B cell (primary cell): Measurements from ENCODE around the gene ADPRM. TPM values are rescaled to one million over a fixed set of nuclear protein-coding genes. Genes with fewer than 3 reads are reported as not detected.

Source experiments
- ATAC-seq: fragments of 200-7000 bp; cut with Tn5 transposase; one replicate; pipeline ENCODE4 v1.10.0; 2021; ENCODE audit warnings: low read depth, mild to moderate bottlenecking, moderate number of reproducible peaks, moderate library complexity
- CTCF ChIA-PET: fragments of 350-600 bp; sonication (Branson Sonifier 250); formaldehyde crosslinking; loops from one replicate; lab custom pipeline; 2021; ENCODE audit warnings: antibody characterized with exemption, inconsistent platforms; lab: Charles Lee
- POLR2A ChIA-PET: fragments of 350-600 bp; sonication (Branson Sonifier 250); formaldehyde crosslinking; loops from one replicate; lab custom pipeline; 2021; ENCODE audit warnings: antibody characterized with exemption; lab: Charles Lee
- DNase-seq: peaks from one replicate; pipeline ENCODE4 v3.0.0; 2013
- H2AFZ ChIP-seq: 2 replicates; pipeline ENCODE4 v1.6.1; 2012; ENCODE audit warnings: mild to moderate bottlenecking, low read depth, low read length; ENCODE audit not compliant: insufficient read depth, poor library complexity, severe bottlenecking
- H3K27ac ChIP-seq, 2 donors: 1 replicate in 1 of 2; 2 replicates in 1 of 2; pipeline ENCODE4 v1.5.1; 2012 to 2013; ENCODE audit warnings: low read length in 2 of 2, mild to moderate bottlenecking in 2 of 2, moderate library complexity in 1 of 2
- H3K27me3 ChIP-seq, 4 experiments: fragments of 200-600 bp in 1 of 4; sonication (generic) in 1 of 4; replicated peaks in 1 of 4; 1 replicate in 2 of 4; 2 replicates in 2 of 4; pipeline versions ENCODE4 v1.6.1 to v1.7.0; 2013 to 2016; ENCODE audit warnings: low read length in 3 of 4, mild to moderate bottlenecking in 2 of 4, mixed read lengths in 1 of 4, moderate library complexity in 1 of 4; ENCODE audit not compliant: insufficient read depth in 4 of 4, control insufficient read depth in 3 of 4; ENCODE audit errors: control extremely low read depth in 1 of 4
- H3K36me3 ChIP-seq, 2 experiments: replicated peaks in 1 of 2; 1 replicate in 1 of 2; 2 replicates in 1 of 2; pipeline versions ENCODE4 v1.6.1 to v1.7.1; 2013; ENCODE audit warnings: low read length in 1 of 2; ENCODE audit not compliant: insufficient read depth in 2 of 2, control insufficient read depth in 1 of 2; ENCODE audit errors: control extremely low read depth in 1 of 2, extremely low read depth in 1 of 2
- H3K4me1 ChIP-seq, 2 donors: fragments of 200-600 bp in 1 of 2; sonication (generic) in 1 of 2; 1 replicate in 1 of 2; 2 replicates in 1 of 2; pipeline versions ENCODE4 v1.5.1 to v1.6.1; 2013 to 2017; ENCODE audit warnings: low read length in 2 of 2; ENCODE audit not compliant: control insufficient read depth in 2 of 2, insufficient read depth in 2 of 2
- H3K4me2 ChIP-seq: replicated peaks from 2 replicates; pipeline ENCODE3; 2012; ENCODE audit warnings: mild to moderate bottlenecking, low read depth, low read length; ENCODE audit not compliant: poor library complexity, severe bottlenecking
- H3K4me3 ChIP-seq, 5 experiments: fragments of 200-600 bp in 1 of 5; sonication (generic) in 1 of 5; 1 replicate in 3 of 5; 2 replicates in 2 of 5; pipeline versions ENCODE4 v1.5.1 to v1.7.0; 2011 to 2016; ENCODE audit warnings: low read length in 4 of 5, mild to moderate bottlenecking in 4 of 5, low read depth in 2 of 5, control low read depth in 1 of 5, moderate library complexity in 1 of 5; ENCODE audit not compliant: insufficient read depth in 1 of 5; ENCODE audit errors: control extremely low read depth in 1 of 5, extremely low read depth in 1 of 5
- H3K79me2 ChIP-seq: fragments of 200-600 bp; sonication (generic); one replicate; pipeline ENCODE4 v1.6.0; 2016; ENCODE audit warnings: low read length; ENCODE audit not compliant: control insufficient read depth, insufficient read depth
- H3K9ac ChIP-seq: fragments of 200-600 bp; sonication (generic); 2 replicates; pipeline ENCODE4 v1.6.1; 2017; ENCODE audit warnings: mild to moderate bottlenecking, low read length, moderate library complexity
- H3K9me3 ChIP-seq, 3 donors: one replicate each; pipeline versions ENCODE4 v1.6.1 to v1.7.1; 2013; ENCODE audit warnings: low read length in 2 of 3; ENCODE audit not compliant: control insufficient read depth in 2 of 3, insufficient read depth in 1 of 3; ENCODE audit errors: control extremely low read depth in 1 of 3
- H4K20me1 ChIP-seq: 2 replicates; pipeline ENCODE4 v1.6.0; 2012; ENCODE audit warnings: mild to moderate bottlenecking, low read length; ENCODE audit not compliant: insufficient read depth, control insufficient read depth, poor library complexity, severe bottlenecking
- H3K27ac Mint-ChIP-seq: one replicate; pipeline ENCODE4 v1.8.0; 2021; ENCODE audit warnings: mixed read lengths
- H3K27me3 Mint-ChIP-seq: one replicate; pipeline ENCODE4 v1.8.0; 2021; ENCODE audit warnings: mixed read lengths
- H3K4me1 Mint-ChIP-seq: one replicate; pipeline ENCODE4 v1.8.0; 2021; ENCODE audit warnings: mixed read lengths
- H3K4me3 Mint-ChIP-seq: one replicate; pipeline ENCODE4 v1.8.0; 2021; ENCODE audit warnings: mixed read lengths
- H3K9me3 Mint-ChIP-seq: one replicate; pipeline ENCODE4 v1.8.0; 2022; ENCODE audit warnings: mixed read lengths; ENCODE audit not compliant: insufficient read depth
- CTCF ChIP-seq: fragments of 200-600 bp; IDR thresholded peaks from one replicate; pipeline ENCODE4 v1.8.0; 2022; ENCODE audit warnings: antibody characterized with exemption, mild to moderate bottlenecking
- EZH2 ChIP-seq: IDR thresholded peaks from 2 replicates; pipeline ENCODE4 v1.6.1; 2012; ENCODE audit warnings: borderline replicate concordance, low read depth, mild to moderate bottlenecking, moderate library complexity, low read length; ENCODE audit not compliant: insufficient read depth, poor library complexity, severe bottlenecking
- WGBS: methylation state at CpG from one replicate; pipeline ENCODE4 v1.1.5; 2013; ENCODE audit warnings: missing lambda C conversion rate; ENCODE audit not compliant: insufficient coverage; 5-methylcytosine and 5-hydroxymethylcytosine counted together
- intact Hi-C: fragments of 100-400 bp; cut with micrococcal nuclease; formaldehyde crosslinking; loops from one replicate; pipeline ENCODE4 v1.10.0; 2022
- polyA plus RNA-seq: library from polyadenylated mRNA; depleted of rRNA; stranded (reverse); fragments of >200 nt; gene quantifications from 2 replicates; pipeline ENCODE4 v1.2.3, GENCODE V29; 2012
- total RNA-seq, 2 donors: library from RNA; stranded (reverse); fragments of 120-200 nt in 1 of 2; gene quantifications; 1 replicate in 1 of 2; 2 replicates in 1 of 2; pipeline versions ENCODE4 v1.2.3 to v1.2.4, GENCODE V29; 2013 to 2022

Gene ADPRM
- total and polyA plus RNA-seq, 2 donors (not counting 1 experiment from before 2014, with no cell fraction given): 24.3 to 29.1 TPM

- Histone ChIP-seq H3K4me1 (no peaks in the 10 kb centered on the region), H2AFZ (no peak overlapping the region), H3K36me3 (no peaks in the 10 kb centered on the region), H3K9me3 (no peaks in the 10 kb centered on the region), H3K79me2 (no peaks in the 10 kb centered on the region), H3K27ac (no peak overlapping the region), H3K4me2 (no peak overlapping the region), H3K27me3 (peaks cover 0 to 2% (median 0%) of the 10 kb centered on the region in 4 experiments), H3K9ac (no peak overlapping the region), H4K20me1 (no peaks in the 10 kb centered on the region), H3K4me3 (no peak overlapping the region)
- TF ChIP-seq CTCF: no peak
- no peak for TF ChIP-seq EZH2
- H3K27me3 Mint-ChIP-seq: peaks cover 7% of the 10 kb centered on the region
- H3K9me3 Mint-ChIP-seq: no peaks in the 10 kb centered on the region
- WGBS: 70% methylated on average over 1 of the region's 7 CpGs
- no peak overlapping the region for H3K27ac Mint-ChIP-seq
- no peaks in the 10 kb centered on the region for H3K4me1 Mint-ChIP-seq
- DNase-seq (no peak), ATAC-seq (no peak)
- intact Hi-C loops: no loop called here
- no peak overlapping the region for H3K4me3 Mint-ChIP-seq
- CTCF ChIA-PET: no interaction called here
- POLR2A ChIA-PET: no interaction called here
These were observed 47.2 kb downstream of the ADPRM start for GRCh38 chr17:10744501-10745000.

- H3K4me3 ChIP-seq: no peak overlapping the region
- no peaks in the 10 kb centered on the region for H3K36me3 ChIP-seq
- H4K20me1 ChIP-seq: no peaks in the 10 kb centered on the region
- H3K79me2 ChIP-seq: no peaks in the 10 kb centered on the region
- intact Hi-C loops: no loop called here
- no peaks in the 10 kb centered on the region for H3K9me3 ChIP-seq
- CTCF ChIA-PET: no interaction called here
- DNase-seq (no peak), ATAC-seq (no peak)
- Mint-ChIP-seq H3K4me3 (no peak overlapping the region), H3K27ac (no peak overlapping the region), H3K9me3 (no peaks in the 10 kb centered on the region), H3K4me1 (no peaks in the 10 kb centered on the region), H3K27me3 (peaks cover 5% of the 10 kb centered on the region)
- H3K4me2 ChIP-seq: no peak overlapping the region
- H3K27ac ChIP-seq: no peak overlapping the region
- no peak for TF ChIP-seq EZH2
- TF ChIP-seq CTCF: no peak
- no peak overlapping the region for H2AFZ ChIP-seq
- no peak overlapping the region for H3K9ac ChIP-seq
- H3K4me1 ChIP-seq: no peaks in the 10 kb centered on the region
- POLR2A ChIA-PET: no interaction called here
- peaks cover 0 to 2% (median 0%) of the 10 kb centered on the region in 4 experiments for H3K27me3 ChIP-seq
- 86% methylated on average over 1 of the region's 6 CpGs for WGBS
These were observed 47.8 kb downstream of the ADPRM start for GRCh38 chr17:10745231-10745630.
